ENCODE measurements around the gene NDUFAF7.

DNA sequence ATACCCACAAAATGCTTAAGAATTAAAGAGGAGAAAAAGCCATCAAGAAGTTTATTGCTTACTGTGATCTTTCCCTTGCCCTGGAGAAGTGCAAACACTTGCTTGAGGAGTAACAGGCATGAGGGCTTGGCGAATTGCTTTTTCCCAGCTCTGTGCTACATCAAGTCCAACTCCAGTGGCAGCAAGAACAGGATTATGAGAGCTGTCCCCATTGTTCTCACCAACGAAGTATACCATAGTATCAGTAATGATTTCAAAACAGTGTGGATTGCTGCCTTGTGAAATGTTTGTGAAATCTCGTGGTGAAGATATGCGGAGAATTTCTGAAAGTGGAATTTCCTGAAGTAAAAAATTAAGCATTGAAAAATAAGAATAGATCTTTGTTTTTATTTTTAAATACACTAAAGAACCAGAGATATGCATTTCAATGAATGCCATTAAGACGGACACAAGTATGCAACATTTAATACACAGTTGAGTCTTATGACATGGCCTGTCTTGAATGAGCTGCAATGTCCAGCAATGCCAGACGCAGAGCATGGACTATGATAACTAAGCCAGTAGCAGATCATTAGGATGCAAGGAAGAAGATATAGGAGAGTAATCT lies 43.0 kb downstream of the NDUFAF7 start:
- TF ChIP-seq HDAC2 (IDR thresholded peaks at IDR 0.05): no peak
- TF ChIP-seq CTBP1 (IDR thresholded peaks at IDR 0.05; ENCODE audit: borderline replicate concordance): no peak
- TF ChIP-seq KDM4B (IDR thresholded peaks at IDR 0.05; ENCODE audit: borderline replicate concordance in 2 of 2, low read depth in 1 of 2): no peak
- no peak for TF ChIP-seq EZH2 (IDR thresholded peaks at IDR 0.05; ENCODE audit: borderline replicate concordance, low read depth, low read length)
- TF ChIP-seq C11orf30 (IDR thresholded peaks at IDR 0.05; ENCODE audit: low read depth): no peak
- no peak for TF ChIP-seq GABPB2 (CRISPR knock-in tag; conservative IDR thresholded peaks at IDR 0.05)
- no peak for TF ChIP-seq POLR2AphosphoS2 (IDR thresholded peaks at IDR 0.05; ENCODE audit: low read length)
- TF ChIP-seq ZNF217 (CRISPR knock-in tag; IDR thresholded peaks at IDR 0.05): no peak

Measured in K562 (cell line).